K562 (cell line): ENCODE data around the gene KLK1. TPM values are rescaled to one million over a fixed set of nuclear protein-coding genes. Genes with fewer than 3 reads are reported as not detected.

ENCODE experiments used
- ATAC-seq: fragments of 200-7000 bp; cut with Tn5 transposase; 3 replicates; pipeline ENCODE4 v1.9.1; 2020; ENCODE audit warnings: moderate library complexity
- BruUV-seq: library from RNA; stranded (reverse); fragments of 400-500 nt; replicated peaks from 2 replicates; lab custom pipeline; 2021; lab: Mats Ljungman, UMichigan
- CTCF ChIA-PET: fragments of 300-600 bp; formaldehyde crosslinking; extraction: SDS; loops from one replicate; lab custom pipeline; 2021; ENCODE audit warnings: low intra/inter-chr PET ratio; lab: Yijun Ruan, JAX
- POLR2A ChIA-PET: fragments of 300-600, 350-650 bp; sonication (Branson Sonifier 250); formaldehyde crosslinking; extraction: SDS; loops from one replicate; lab custom pipeline; 2021; ENCODE audit warnings: antibody characterized with exemption, inconsistent platforms; lab: Yijun Ruan, JAX
- DNase-seq, 4 experiments: peaks; one replicate each; pipeline versions ENCODE4 v3.0.0 to v3.0.0-alpha.2; 2011 to 2018; ENCODE audit warnings: low spot score in 3 of 4, mixed read lengths in 3 of 4; ENCODE audit errors: extremely low read depth in 1 of 4
- FAIRE-seq: peaks from 2 replicates; lab custom pipeline; 2011; peaks lifted over from hg19 to GRCh38; lab: Jason Lieb, UNC
- H2AFZ ChIP-seq: 2 replicates; pipeline ENCODE4 v1.6.0; 2011; ENCODE audit warnings: low read depth, low read length, control low read depth, inconsistent platforms
- H3K27ac ChIP-seq: fragments of 200-600 bp; 3 replicates; pipeline ENCODE4 v1.8.0; 2011; ENCODE audit warnings: low read depth, mild to moderate bottlenecking, control low read depth, inconsistent platforms, low read length, moderate library complexity, mixed read lengths; ENCODE audit errors: extremely low read depth
- H3K27me3 ChIP-seq, 2 experiments: fragments of 300-600 bp in 1 of 2; 2 replicates in 1 of 2; 3 replicates in 1 of 2; pipeline versions ENCODE4 v1.6.0 to v1.8.0; 2011; ENCODE audit warnings: inconsistent platforms in 2 of 2, low read length in 2 of 2, mild to moderate bottlenecking in 1 of 2, mixed read lengths in 1 of 2, moderate library complexity in 1 of 2; ENCODE audit not compliant: control insufficient read depth in 2 of 2, insufficient read depth in 2 of 2
- H3K36me3 ChIP-seq: fragments of 300-600 bp; 3 replicates; pipeline ENCODE4 v1.8.0; 2011; ENCODE audit warnings: mild to moderate bottlenecking, low read length, inconsistent platforms; ENCODE audit not compliant: control insufficient read depth, insufficient read depth
- H3K4me1 ChIP-seq, 2 experiments: fragments of 200-600 bp in 1 of 2; replicated peaks in 1 of 2; 2 replicates in 1 of 2; 3 replicates in 1 of 2; pipeline versions ENCODE4 v1.5.1 to v1.8.0; 2011; ENCODE audit warnings: inconsistent platforms in 2 of 2, low read length in 2 of 2, mild to moderate bottlenecking in 1 of 2, mixed read lengths in 1 of 2, moderate library complexity in 1 of 2; ENCODE audit not compliant: control insufficient read depth in 2 of 2, insufficient read depth in 2 of 2
- H3K4me2 ChIP-seq: 2 replicates; pipeline ENCODE4 v1.6.1; 2011; ENCODE audit warnings: low read length, control low read depth, inconsistent platforms, mixed read lengths; ENCODE audit not compliant: insufficient read depth
- H3K4me3 ChIP-seq: fragments of 200-600 bp; sonication (generic), shearing (Covaris generic); 2 replicates; pipeline ENCODE4 v1.5.1; 2016; ENCODE audit warnings: control low read depth, inconsistent platforms
- H3K79me2 ChIP-seq: fragments of 200-600 bp; 3 replicates; pipeline ENCODE4 v1.8.0; 2011; ENCODE audit warnings: low read length, inconsistent platforms; ENCODE audit not compliant: control insufficient read depth, insufficient read depth
- H3K9ac ChIP-seq, 2 experiments: 2 replicates each; pipeline versions ENCODE4 v1.6.0 to v1.6.1; 2011; ENCODE audit warnings: low read depth in 2 of 2, low read length in 2 of 2, control low read depth in 1 of 2, inconsistent platforms in 1 of 2, mild to moderate bottlenecking in 1 of 2, mixed read lengths in 1 of 2; ENCODE audit not compliant: insufficient read depth in 1 of 2
- H3K9me1 ChIP-seq: one replicate; pipeline ENCODE4 v1.6.0; 2011; ENCODE audit warnings: inconsistent platforms, mild to moderate bottlenecking, low read length, moderate library complexity; ENCODE audit not compliant: control insufficient read depth, insufficient read depth
- H3K9me3 ChIP-seq: replicated peaks from 2 replicates; pipeline ENCODE4 v1.5.1; 2011; ENCODE audit warnings: low read depth, low read length, inconsistent platforms; ENCODE audit not compliant: control insufficient read depth, insufficient read depth
- H4K20me1 ChIP-seq: replicated peaks from 2 replicates; pipeline ENCODE4 v1.6.1; 2011; ENCODE audit warnings: low read length, inconsistent platforms, mixed read lengths; ENCODE audit not compliant: control insufficient read depth, insufficient read depth
- CTCFL ChIP-seq: IDR thresholded peaks from 2 replicates; pipeline ENCODE4 v1.6.1; 2011; ENCODE audit warnings: borderline replicate concordance, low read depth, mild to moderate bottlenecking, moderate library complexity, low read length; ENCODE audit not compliant: insufficient read depth, poor library complexity, severe bottlenecking
- ETV1 ChIP-seq: fragments of 450-650 bp; conservative IDR thresholded peaks from 2 replicates; pipeline ENCODE4 v1.6.1; 2016; ENCODE audit warnings: missing genetic modification characterization, control low read depth, low read depth, missing compliant biosample characterization
- FUS ChIP-seq: fragments of 200-400 bp; formaldehyde crosslinking; optimal IDR thresholded peaks from 2 replicates; pipeline ENCODE3; 2017; ENCODE audit warnings: low read depth, low read length
- KHSRP ChIP-seq: fragments of 450-650 bp; IDR thresholded peaks from 2 replicates; pipeline ENCODE4 v1.6.1; 2017
- MCM7 ChIP-seq, 2 experiments: fragments of 450-650 bp; IDR thresholded peaks; 2 replicates each; pipeline ENCODE4 v1.6.1; 2016 to 2018
- MEF2A ChIP-seq: IDR thresholded peaks from 2 replicates; pipeline ENCODE4 v1.6.1; 2011; ENCODE audit warnings: low read depth, mild to moderate bottlenecking, low read length, moderate library complexity; ENCODE audit not compliant: control insufficient read depth
- NRF1 ChIP-seq, 2 experiments: fragments of 450-650 bp; IDR thresholded peaks in 1 of 2; conservative IDR thresholded peaks in 1 of 2; 2 replicates each; pipeline ENCODE4 v1.6.1; 2014; ENCODE audit warnings: mild to moderate bottlenecking in 2 of 2
- RBM17 ChIP-seq: fragments of 200-400 bp; formaldehyde crosslinking; IDR thresholded peaks from 2 replicates; pipeline ENCODE4 v1.6.1; 2017; ENCODE audit warnings: low read depth, mild to moderate bottlenecking, low read length, borderline replicate concordance
- RBM39 ChIP-seq: fragments of 200-400 bp; formaldehyde crosslinking; optimal IDR thresholded peaks from 2 replicates; pipeline ENCODE3; 2018; ENCODE audit warnings: low read depth, low read length
- RNF2 ChIP-seq: sonication (generic); IDR thresholded peaks from 2 replicates; pipeline ENCODE4 v1.6.1; 2016
- UBTF ChIP-seq, 2 experiments: IDR thresholded peaks; 2 replicates each; pipeline ENCODE4 v1.6.1; 2012; ENCODE audit warnings: improper control_type of control experiment in 2 of 2, low read depth in 2 of 2, low read length in 2 of 2, borderline replicate concordance in 1 of 2
- WGBS: fragments of 100-300 bp; shearing (Covaris generic); methylation state at CpG from one replicate; pipeline ENCODE4 v1.1.6; 2016; ENCODE audit warnings: low coverage, mixed read lengths; ENCODE audit not compliant: insufficient coverage; ENCODE audit errors: missing lambda C conversion rate; 5-methylcytosine and 5-hydroxymethylcytosine counted together
- in situ Hi-C: fragments of 300-500 bp; cut with MboI; formaldehyde crosslinking; loops from 4 replicates; pipeline ENCODE4 v1.15.0; 2018; ENCODE audit warnings: inconsistent platforms, mixed read lengths
- intact Hi-C: fragments of 100-400 bp; cut with micrococcal nuclease; formaldehyde crosslinking; loops from 2 replicates; pipeline ENCODE4 v1.14.2; 2022
- polyA plus RNA-seq, 8 experiments: library from polyadenylated mRNA; depleted of rRNA in 4 of 8; stranded (reverse) in 5 of 8; unstranded in 3 of 8; fragments of >200 nt; fragmentation: Nextera tagmentation in 2 of 8; fragmentation: Illumina TruSeq in 1 of 8; extraction: Ambion mirVana in 2 of 8; extraction: Trizol in 1 of 8; gene quantifications; 2 replicates each; pipeline versions ENCODE4 v1.2.1 to v1.2.3, GENCODE V29; 2011 to 2014; ENCODE audit warnings: inconsistent platforms in 1 of 8, missing spikeins in 1 of 8
- total RNA-seq, 7 experiments: library from RNA; depleted of rRNA in 6 of 7; stranded (reverse); fragments of >200 nt in 6 of 7; fragmentation: Illumina TruSeq in 2 of 7; extraction: Trizol in 2 of 7; gene quantifications; 2 replicates each; pipeline versions ENCODE4 v1.2.1 to v1.2.3, GENCODE V29; 2011 to 2021; ENCODE audit warnings: low replicate concordance in 1 of 7

Gene KLK1
- total and polyA plus RNA-seq, 9 of the 15 experiments (the other 6 are each of a cell fraction or from before 2014, with no cell fraction given), result 0.87 to 15.4 (median 9.1) TPM

- H3K27me3 ChIP-seq, result peaks cover 0 to 20% of the 10 kb centered on the region in 2 experiments; a peak in 3 of 5 replicates
- no peak overlapping the region for H3K9ac ChIP-seq
- ATAC-seq, result no peak
- H3K79me2 ChIP-seq, result no peaks in the 10 kb centered on the region
- H3K4me1 ChIP-seq, result peaks cover 20 to 33% of the 10 kb centered on the region in 2 experiments
- no TSS peak for BruUV-seq
- CTCF ChIA-PET, result no interaction called here
- H3K27ac ChIP-seq, result no peak overlapping the region
- H3K36me3 ChIP-seq, result no peaks in the 10 kb centered on the region
- in situ Hi-C loops (no loop called here), intact Hi-C loops (no loop called here)
- no peak for DNase-seq
- TF ChIP-seq ETV1 (tag), result no peak
- TF ChIP-seq RNF2, result no peak
- TF ChIP-seq FUS, result no peak
- TF ChIP-seq CTCFL, result no peak
- no peak for TF ChIP-seq RBM39
- TF ChIP-seq MEF2A, result no peak
- TF ChIP-seq RBM17, result no peak
- no peak for TF ChIP-seq KHSRP
- TF ChIP-seq NRF1 (conservative IDR thresholded peaks at IDR 0.05 in 1 of 2, IDR thresholded peaks at IDR 0.05 in 1 of 2), result no peak
- no peak for TF ChIP-seq MCM7 (IDR thresholded peaks at IDR 0.05)
- no peak for TF ChIP-seq UBTF (IDR thresholded peaks at IDR 0.05; ENCODE audit: borderline replicate concordance in 1 of 2, low read depth in 2 of 2, low read length in 2 of 2)
- H3K4me2 ChIP-seq, result no peak overlapping the region
- WGBS, result 19% methylated on average over 14 of the region's 14 CpGs
- no peaks in the 10 kb centered on the region; the same call in 1 of the 2 replicates for H4K20me1 ChIP-seq
- H3K9me1 ChIP-seq, result no peaks in the 10 kb centered on the region
- no peak overlapping the region for H2AFZ ChIP-seq
- no peak overlapping the region for H3K4me3 ChIP-seq
- POLR2A ChIA-PET, result no interaction called here
- no peaks in the 10 kb centered on the region for H3K9me3 ChIP-seq
- FAIRE-seq, result no peak
Observed at GRCh38 chr19:50827476-50827875, 3.9 kb upstream of the KLK1 start.
